HG02763 (cell line): Measurements from ENCODE around the gene RAP1GAP2.
"Not testable (repeated sequence)": the region's sequence is repeated elsewhere in the genome, so short reads cannot be mapped to it uniquely, and the experiment has no call there.

ENCODE experiments used
- ATAC-seq: cut with Tn5 transposase; IDR thresholded peaks from one replicate; pipeline ENCODE4 v1.9.1; 2021; ENCODE audit warnings: mild to moderate bottlenecking, moderate library complexity; ENCODE audit not compliant: unreplicated experiment

The RAP1GAP2 gene

GRCh38 chr17:2814049-2814448 is 17.8 kb downstream of the RAP1GAP2 start:
- ATAC-seq = no peak

GRCh38 chr17:2814481-2815341 is 18.5 kb downstream of the RAP1GAP2 start:
- ATAC-seq = no peak

GRCh38 chr17:2815781-2816185 is 19.5 kb downstream of the RAP1GAP2 start:
- ATAC-seq = no peak

- no peak for ATAC-seq
Observed at GRCh38 chr17:2816688-2817087, 20.4 kb downstream of the RAP1GAP2 start.

DNA sequence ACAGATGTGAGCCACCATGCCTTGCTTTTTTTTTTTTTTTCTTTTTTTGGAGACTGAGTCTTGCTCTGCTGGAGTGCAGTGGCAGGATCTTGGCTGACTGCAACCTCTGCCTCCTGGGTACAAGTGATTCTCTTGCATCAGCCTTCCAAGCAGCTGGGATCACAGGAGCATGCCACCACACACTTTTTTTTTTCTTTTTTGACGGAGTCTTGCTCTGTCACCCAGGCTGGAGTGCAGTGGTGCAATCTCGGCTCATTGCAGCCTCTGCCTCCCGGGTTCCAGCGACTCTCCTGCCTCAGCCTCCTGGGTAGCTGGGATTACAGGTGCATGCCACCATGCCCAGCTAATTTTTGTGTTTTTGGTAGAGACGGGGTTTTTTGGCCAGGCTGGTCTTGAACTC is 23.1 kb downstream of the RAP1GAP2 start:
- not testable (repeated sequence) for ATAC-seq

GRCh38 chr17:2819921-2820501 is 23.8 kb downstream of the RAP1GAP2 start:
- no peak for ATAC-seq

DNA sequence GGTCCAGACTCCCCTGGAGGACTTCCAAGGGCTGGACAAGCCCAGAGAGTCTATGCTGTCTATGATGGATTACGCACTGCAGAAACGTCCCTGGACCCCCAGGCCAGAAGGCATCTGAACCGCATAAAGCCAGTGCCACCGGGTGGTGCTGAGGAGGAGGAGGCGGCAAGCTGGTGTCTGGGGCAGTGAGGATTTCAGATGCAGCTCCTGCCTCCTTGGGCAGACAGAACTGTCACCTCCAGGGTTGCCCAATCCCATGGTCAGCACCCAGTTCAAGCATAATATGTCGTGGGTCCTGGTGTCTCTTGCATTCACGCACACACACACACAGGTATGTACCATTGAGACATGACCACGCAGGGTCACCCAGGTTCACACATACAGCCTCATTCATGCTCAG is 25.6 kb downstream of the RAP1GAP2 start:
- no peak for ATAC-seq

- ATAC-seq = no peak
Observed at GRCh38 chr17:2822358-2822757, 26.1 kb downstream of the RAP1GAP2 start.

DNA sequence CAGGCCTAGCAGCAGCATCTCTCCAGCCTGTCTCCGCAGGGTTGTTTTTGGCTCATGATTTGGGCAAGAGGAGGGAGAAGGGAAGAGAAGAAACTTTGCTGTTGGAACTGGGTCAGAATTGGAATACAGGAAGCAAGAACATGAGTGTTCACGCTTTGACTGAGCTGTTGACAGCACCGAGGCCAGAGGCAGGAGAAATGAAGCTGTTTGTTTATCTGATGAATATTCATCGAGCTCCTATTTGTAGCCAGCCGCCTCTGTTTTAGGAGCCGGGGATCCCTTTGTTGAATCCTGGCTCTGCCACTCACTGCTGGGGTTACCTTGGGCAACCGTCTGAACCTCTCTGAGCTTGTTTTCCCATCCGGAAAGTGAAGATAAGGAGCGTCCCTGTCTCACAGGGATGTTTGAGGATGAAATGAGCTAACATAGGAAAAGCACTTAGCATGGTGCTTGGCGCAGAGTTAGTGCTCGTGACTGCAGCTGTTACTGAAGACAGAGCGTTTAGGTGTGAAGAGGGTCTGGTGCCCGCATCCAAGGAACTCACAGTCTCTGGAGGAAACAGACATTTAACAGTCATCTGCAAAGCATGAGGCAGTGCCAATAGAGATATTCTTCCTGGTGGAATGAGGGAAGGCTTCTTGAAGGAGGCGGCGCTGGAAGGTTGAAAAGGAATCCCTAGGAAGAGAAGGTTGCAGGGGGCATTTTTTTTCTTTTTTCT is 29.2 kb downstream of the RAP1GAP2 start:
- ATAC-seq = no peak

- no peak for ATAC-seq
Observed at GRCh38 chr17:2828397-2829038, 32.3 kb downstream of the RAP1GAP2 start.

GRCh38 chr17:2830678-2831077 is 34.4 kb downstream of the RAP1GAP2 start:
- ATAC-seq = no peak

- no peak for ATAC-seq
Observed at GRCh38 chr17:2835780-2836179, 39.5 kb downstream of the RAP1GAP2 start.

DNA sequence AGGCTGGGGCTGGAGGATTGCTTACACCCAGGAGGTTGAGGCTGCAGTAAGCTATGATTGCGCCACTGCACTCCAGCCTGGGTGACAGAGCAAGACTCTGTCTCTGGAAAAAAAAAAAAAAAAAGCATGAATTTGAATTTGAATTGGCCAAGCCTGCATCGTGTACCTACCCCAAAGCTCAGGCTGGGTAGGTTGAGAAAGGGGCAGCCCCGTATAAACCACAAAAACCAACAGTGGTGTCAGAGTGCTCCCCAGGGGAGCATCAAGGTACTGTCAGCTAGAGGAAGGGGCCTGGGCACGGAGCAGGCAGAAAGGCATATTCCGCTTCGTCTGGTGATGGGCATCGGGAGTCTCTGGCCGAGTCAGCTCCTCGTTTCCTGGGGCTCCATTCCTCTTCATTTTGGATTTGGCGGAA is 40.9 kb downstream of the RAP1GAP2 start:
- peak; percentile 70 for ATAC-seq

DNA sequence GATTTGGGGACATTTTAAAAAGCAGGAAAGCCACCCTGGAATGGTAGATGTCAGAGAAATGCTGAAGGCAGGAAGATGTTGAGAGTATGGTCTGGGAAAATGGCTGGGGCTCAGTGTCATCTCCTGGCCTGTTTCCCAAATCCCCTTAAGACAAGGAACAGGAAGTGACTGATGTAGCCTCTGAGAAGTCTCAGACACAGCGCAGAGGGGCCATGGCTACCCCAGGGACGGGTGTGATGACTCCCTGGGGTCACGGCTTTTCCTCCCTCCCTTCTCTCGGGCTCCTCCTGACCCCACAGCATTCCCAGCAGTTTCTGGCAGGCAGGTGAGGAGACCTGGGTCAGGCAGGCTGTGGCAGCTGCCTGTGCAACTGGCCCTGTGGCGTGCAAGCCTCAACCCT is 45.4 kb downstream of the RAP1GAP2 start:
- ATAC-seq = no peak

DNA sequence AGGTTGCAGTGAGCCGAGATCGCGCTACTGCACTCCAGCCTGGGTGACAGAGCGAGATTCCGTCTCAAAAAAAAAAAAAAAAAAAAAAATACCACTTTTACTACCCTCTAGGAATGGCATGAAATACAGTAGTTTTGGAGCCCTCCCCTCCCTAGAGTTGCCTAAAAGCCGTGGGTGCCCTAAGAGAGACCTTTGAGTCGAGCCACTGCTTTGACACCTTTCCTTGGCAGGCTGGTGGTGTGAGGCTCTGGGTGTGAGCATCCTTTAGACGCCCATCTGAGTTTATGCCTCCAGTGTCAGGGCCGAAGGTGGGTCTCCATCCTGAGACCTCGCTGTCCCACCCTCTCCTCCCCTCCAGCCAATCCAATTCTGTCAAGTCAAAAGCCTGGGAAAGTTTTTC is 46.2 kb downstream of the RAP1GAP2 start:
- ATAC-seq = no peak

GRCh38 chr17:2844416-2844815 is 48.2 kb downstream of the RAP1GAP2 start:
- ATAC-seq = no peak

DNA sequence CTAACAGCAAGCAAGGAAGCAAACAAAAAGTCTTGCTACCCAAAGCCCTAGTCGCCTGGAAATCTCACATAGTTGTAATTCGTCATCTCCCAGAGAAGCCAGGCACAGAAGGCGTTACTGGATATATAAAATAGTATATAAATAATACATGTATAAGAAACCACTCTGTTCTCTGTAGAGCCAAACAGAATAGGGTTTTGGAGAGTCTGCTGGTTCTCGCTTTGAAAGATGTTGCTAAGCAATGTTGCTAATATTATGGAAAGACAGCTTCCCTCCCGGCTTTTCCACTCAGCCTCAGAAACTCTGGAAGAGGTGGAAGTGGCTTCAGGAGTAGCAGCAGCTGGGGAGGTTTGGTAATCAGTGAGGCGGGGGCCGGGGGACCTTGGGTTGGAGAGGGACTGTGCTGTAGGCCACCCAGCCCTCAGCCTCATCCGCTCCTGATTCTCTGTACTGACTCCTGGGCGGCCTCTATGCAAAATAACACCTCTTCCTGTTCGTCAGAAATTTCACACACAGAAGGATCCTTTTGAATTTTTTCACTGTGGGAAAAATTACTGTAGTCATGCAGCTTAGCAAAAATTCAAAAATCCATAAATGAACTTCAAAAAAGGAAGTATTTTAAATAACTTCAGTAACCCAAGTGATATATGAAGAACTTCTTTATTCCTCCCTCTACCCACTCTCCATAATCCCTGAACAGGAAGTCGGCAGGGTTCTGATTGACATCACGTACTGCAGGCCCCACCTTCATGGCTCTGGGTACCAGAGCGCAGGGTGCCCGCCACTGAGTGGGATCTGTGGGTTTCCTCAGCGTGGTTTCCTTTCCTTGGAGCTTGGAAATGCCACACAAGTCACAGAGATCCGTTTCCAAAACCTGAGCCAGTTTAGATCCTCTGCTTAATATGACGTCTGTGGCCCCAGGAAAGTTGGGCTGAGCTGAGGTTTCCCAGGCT is 51.4 kb downstream of the RAP1GAP2 start:
- no peak for ATAC-seq

GRCh38 chr17:2849327-2849670 is 53.1 kb downstream of the RAP1GAP2 start:
- ATAC-seq = no peak

DNA sequence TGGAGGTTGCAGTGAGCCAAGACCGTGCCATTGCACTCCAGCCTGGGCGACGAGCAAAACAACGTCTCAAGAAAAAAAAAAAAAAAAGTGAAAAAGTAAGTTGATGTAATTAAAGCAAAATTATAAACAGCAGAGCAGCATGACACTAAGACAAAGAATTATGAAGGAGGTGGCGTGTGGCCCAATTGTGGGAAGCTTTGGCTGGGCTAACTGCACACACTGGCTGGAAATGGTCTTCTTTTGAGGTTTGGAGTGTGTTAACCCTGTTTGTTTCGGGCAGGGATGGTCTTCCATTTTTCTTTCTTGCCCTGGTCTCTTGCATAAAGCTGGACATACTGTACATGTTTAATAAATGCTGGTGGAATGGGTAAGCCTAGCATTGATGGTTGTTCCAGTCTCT is 54.8 kb downstream of the RAP1GAP2 start:
- ATAC-seq = no peak

GRCh38 chr17:2851615-2852014 is 55.4 kb downstream of the RAP1GAP2 start:
- no peak for ATAC-seq
